ENCODE data around the gene RTKN2.

Gene RTKN2

DNA sequence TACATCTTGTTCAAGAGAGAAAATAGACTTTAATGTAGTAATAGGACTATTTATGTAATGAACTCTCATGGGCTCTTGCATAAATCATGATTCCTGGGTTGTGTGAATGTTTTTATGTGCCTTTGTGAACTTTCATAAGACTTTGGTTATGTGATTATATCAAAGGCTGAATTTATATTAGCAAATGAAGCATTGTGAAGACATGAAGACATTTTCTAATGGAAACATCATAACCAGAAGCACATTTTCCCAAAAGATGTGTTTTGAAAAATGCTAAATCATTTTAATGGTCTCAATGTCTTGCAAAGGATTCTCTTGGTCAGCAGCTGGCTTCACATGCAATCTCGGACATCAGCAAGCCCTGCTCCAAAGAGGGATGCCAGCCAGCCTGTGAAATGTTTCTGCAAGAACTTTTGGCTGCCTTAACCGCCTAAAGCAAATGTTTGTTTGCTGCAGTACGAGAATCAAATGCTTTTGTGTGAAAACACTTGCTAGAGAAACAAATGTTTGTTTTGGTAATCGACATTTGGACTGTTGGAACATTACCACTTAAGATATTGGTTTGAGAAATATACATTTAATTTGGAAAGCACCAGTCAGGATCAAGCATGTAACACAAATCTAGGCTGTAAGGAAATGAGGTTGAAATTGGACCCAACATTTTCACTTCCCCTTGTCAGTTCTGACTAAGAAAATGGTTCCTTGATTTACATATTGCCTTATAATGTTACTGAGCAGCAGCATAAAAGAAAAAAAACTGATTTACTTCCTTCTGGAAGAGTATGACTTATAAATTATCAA is 102.1 kb downstream of the RTKN2 start:
- no peak for DNase-seq

DNA sequence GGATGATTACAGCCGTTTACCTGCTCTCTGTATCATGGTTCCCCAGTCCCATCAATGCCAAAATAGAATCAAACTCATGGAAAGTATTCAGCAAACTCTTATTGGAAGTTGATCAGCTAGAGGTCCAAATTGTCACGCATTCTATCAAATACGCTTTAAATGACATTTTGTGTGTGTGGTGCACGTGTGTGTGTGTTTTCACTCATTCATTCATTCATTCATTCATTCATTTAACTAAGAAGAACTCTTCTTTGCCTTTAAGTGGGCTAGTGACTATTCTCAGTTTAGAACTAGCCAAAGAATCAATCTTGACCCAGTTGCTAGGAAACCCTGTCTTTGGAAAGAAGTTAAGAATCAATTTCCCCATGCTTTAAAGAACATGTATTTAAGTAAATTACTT is 102.8 kb downstream of the RTKN2 start:
- no peak for DNase-seq

DNA sequence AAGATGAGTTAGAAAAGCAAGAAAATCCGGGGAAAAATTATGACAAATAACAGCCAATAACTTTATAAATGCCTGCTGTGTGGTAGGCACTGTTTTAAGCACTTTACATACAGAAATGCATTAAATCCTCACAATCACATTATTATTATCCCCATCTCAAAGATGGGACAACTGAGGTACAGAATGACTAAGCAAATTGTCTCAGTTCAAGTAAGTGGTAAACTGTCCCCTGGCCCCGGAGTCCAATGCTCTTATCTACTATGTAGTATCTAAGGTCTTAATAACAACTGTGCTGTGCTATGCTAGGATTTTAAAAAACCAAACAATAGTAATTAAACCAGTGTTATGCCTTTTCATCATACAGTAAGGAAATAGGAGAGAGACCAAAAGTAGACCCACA is 105.6 kb downstream of the RTKN2 start:
- DNase-seq, result no peak

DNA sequence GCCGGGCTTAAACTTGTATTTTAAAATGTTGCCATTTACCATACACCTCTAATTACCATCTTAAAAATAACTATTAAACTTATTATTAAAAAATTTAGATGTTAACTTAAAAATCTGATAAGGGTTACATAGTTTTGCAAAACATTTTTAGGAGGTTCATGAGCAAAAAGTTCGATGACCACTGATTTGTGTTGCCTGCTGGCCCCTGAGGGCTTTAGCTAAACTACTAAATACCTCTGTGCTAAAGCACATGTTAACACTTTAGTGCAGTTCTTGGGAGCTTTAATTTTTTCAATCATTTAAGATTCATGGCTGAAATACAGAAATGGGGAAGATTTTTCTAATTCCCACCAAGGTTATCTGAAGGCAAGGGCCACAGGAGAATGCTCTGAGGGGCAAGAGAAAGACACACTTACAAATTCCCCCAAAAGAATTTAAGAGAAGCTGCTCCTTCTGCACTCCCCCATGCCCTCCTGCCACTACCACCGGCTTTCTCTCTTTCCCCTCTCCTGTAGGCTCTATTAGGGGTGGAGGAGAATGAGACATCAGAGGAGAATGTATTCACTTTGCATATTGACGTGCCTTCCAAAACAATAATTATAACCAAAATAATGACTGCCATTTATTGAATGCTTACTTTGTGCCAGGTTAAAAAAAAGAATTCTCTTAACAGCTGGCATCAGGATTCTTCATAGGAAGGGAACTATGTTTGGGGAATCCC is 106.2 kb downstream of the RTKN2 start:
- no peak for DNase-seq

DNA sequence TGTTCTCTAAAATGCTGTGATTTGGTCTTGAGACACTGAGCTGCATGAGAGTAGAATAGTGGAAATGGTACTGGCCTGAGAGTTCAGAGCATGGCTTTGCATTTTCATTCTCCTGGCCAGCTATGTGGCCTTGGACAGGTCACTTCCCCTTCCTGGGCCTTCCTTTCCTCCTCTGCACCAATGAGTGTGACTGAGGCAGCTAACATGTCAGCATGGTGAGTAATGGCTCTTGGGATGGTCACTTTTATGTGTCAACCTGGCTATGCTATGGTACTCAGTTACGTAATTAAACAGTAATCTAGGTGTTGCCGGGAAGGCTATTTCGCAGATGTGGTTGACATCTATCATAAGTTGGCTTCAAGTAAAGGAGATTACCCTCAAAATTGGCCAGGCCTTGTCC is 109.3 kb downstream of the RTKN2 start:
- DNase-seq, result no peak

DNA sequence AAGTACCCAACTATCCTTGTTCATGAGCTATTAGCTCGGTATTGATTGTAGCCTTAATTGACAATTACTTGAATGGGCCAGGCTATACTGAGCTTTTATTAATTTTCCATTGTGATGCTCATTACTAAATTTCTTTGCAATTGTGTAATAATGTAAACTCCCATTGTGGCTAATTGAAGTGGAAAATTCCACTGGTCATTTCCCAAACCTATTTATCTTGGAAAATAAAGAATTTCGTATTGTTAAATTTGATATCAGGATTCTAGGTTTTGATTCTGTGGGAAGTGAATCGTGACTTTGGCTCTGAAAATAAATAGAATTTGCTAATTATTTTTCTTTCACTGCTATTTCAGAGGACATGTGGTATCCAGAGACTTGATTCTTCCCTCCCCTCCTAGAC is 111.0 kb downstream of the RTKN2 start:
- no peak for DNase-seq

DNA sequence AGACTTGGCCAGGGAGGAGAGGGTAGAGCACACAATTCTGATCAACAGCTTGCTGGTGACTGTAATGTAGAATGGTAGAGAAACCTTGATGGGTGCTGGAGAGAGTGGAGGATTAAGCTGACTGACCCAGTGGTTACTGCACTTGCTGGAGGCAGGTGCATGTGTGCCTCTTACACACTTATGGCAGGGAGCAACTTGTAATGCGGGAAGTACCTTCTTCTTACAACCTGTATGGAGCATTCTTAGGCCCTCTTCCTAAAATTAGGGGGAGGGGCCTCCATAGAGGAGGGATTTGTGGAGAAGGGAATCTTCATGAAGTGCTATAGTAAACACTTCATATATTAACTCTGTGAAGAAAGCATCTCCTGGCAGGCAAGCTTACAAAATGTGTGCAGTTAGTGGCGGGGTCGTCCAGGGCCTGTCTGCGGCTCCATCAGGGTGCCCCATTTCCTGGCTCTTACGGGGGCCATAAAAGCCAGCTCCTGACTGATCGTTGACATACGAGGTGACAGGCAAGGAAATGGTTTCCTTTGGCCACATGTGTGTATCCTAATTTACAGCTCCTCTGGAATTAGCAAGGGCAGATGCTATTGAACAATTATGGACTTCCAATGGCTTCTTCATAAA is 113.5 kb downstream of the RTKN2 start:
- no peak for DNase-seq

DNA sequence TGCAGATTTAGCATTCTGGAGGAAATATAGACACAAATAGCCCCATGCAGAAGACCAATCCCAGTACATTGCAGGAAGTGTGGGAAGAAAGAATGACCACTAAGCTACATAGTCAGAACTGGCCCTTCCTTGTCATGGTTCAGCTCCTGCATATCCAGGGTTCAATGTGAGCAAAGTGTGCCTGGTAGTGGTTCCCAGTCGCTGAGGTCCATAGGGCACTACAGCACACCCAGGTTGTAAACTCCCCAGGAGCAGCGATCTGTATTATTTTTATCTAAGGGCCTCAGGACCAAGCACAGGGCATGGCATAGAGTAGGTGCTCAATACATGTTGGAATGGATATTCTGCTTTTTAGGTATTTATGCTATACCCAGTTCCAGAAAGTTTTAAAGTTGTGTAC is 114.4 kb downstream of the RTKN2 start:
- no peak for DNase-seq

DNA sequence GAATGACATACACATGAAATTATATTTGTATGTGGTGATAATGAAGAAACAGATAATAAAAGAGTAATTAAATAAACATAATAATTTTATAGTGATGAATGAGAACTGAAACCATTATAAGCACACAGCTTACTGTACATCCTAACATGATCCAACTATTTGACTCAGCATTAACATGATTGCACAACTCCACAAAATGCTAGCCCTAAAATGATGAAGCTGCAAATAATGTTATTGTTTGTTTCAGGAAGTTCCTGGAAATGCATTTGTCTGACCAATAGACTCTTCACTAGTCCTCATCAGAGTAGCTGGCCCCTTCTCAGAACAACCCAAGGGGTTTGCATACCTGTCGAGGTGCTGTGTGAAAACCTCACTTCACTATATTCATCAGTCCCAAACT is 115.5 kb downstream of the RTKN2 start:
- DNase-seq, result no peak

DNA sequence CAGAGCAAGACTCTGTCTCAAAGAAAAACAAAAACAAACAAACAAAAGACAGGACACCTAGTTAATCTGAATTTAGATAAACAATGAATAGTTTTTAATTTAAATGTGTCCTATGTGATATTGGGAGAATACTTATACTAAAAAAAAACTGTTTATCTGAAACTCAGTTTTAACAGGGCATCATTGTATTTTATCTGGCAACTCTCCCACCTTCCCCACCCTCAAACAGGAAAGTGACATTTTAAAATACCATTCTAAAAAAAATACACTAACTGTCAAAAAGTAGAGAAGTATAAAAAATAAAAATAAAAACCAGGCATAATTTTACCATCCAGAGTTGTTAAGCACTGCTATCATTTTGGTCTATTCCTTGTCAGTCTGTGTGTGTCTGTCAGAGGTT is 119.0 kb downstream of the RTKN2 start:
- no peak for DNase-seq

DNA sequence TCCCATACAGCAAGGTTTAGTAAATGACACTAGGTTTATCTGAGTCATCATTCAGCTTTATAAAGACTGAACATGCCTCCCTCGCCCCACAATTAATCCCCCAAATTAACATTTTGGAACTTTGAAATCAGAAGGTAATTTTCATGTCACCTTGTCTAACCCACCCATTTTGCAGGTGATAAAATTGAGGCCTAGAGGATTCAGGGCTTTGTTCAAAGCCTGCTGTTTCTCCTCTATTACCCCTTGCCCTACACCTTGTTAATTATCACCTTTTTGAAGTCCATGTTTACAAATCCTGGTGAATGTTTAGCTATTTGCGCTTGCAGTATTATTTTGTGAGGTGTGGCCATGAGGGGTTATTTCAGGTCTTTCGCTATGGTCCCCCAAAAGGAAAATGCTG is 120.5 kb downstream of the RTKN2 start:
- no peak for DNase-seq

DNA sequence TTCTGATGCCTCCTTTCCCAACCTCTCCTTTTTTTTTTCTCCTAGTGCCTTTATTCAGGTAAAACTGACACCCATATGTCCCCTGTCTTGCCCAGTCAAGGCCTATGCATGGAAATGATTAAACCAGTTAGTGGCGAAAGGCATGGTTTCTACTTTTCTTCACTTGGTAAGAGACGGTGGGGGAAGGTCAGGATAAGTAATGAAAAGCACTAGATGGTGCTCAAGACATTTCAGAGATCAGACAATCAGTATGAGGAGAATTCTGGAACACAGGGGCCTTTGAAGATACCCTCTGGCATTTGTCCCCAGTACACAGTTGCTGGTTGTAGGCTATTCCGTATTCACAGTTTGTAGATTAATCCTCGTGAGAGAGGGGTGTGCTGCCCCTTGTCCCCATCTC is 121.2 kb downstream of the RTKN2 start:
- DNase-seq, result no peak

DNA sequence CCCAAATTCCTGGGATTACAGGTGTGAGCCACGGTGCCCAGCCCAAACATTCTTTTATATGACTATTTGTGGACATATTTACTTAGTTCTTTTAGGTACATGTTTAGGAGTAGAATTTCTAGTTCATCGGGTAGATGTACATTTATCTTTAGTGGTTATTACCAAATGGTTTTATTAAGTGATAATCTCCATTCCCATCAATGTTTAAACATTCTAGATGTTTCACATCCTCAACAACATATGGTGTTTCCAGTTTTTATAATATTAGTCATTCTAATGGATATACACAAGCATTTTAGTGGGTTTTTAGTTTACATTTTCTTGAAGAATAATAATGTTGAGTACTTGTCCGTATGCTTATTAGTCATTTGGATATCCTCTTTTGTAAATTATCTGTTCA is 131.7 kb downstream of the RTKN2 start:
- no peak for DNase-seq

DNA sequence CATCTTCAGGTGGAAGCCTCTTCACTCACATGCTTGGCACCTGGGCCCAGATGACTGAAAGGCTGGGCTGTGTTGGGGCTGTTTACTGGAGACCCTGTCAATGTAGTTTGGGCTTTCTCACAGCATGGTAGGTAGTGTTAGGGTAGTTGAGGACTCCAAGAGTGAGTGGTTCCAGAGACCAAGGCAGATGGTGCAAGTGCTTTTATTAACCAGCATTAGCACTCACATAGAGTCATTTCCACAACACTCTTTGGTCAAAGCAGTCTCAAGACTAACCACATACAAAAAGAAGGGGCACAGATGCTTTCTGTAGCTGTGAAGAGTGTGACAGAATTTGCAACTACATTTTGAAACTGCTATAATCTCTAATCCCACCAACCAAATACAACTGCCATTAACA is 135.0 kb downstream of the RTKN2 start:
- no peak for DNase-seq
